ENCODE data around the gene UNC13A. TPM values are rescaled to one million over a fixed set of nuclear protein-coding genes. Genes with fewer than 3 reads are reported as not detected.

Gene UNC13A
- total RNA-seq, 2 experiments from 2014 or later, result 0.02 TPM

DNA sequence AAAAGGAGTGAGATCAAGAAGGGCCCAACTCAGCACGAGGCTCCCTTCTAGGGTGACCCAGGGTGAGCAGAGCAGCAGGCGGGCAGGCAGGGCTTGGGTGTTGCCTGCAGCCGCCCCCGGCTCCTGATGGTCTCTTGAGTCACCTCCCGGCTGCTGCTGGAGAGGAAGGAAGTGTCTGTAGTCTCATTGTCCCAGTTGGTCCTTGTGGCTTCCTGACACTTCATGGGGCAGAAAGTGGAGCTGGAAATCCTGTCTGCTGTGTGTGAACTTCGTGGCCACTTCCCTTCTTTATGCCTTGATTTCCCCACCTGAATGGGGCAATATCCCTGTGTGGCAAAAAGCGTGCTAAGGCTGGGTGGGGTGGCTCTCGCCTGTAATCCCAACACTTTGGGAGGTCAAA is 33.7 kb upstream of the UNC13A start:
- Mint-ChIP-seq H3K4me3 (no peak overlapping the region), H3K27me3 (no peaks in the 10 kb centered on the region), H3K27ac (peak overlapping the region; percentile 47), H3K36me3 (peaks cover 14% of the 10 kb centered on the region), H3K4me1 (ENCODE audit: low read depth) (peaks cover 30% of the 10 kb centered on the region), H3K9me3 (no peaks in the 10 kb centered on the region)
- peak; percentile 44 for DNase-seq
- intact Hi-C loops (cut with micrococcal nuclease), result no loop called here
- CTCF ChIA-PET, result interaction anchor here (1.4 kb wide), 1 partner anchor 18 kb away, joined by 3 read pairs; no protein-coding TSS in a partner anchor
- POLR2A ChIA-PET, result interaction anchor here (0.6 kb wide), 1 partner anchor 25 kb away, joined by 3 read pairs; no protein-coding TSS in a partner anchor

DNA sequence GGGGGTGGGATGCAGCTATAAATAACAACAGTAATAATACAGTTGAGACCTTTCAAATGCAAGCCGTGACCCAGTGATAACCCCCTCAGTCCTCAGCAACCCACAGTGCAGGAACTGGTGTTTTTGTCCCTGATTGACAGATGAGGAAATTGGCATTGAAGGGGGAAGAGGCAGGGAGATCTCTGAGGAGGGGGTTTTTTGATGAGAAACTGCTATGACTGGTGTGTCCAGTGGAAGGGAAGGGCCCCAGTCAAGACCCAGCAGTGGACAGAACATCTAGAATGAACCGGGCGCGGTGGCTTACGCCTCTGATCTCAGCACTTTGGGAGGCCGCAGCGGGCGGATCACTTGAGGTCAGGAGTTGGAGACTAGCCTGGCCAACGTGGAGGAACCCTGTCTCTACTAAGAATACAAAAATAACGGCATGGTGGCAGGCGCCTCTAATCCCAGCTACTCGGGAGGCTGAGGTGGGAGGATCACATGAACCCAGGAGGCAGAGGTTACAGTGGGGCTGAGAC is 33.0 kb upstream of the UNC13A start:
- ChIA-PET CTCF (interaction anchor here (1.0 to 1.2 kb wide), 2 partner anchors 18 to 64 kb away, joined by 3 read pairs; no protein-coding TSS in a partner anchor), POLR2A (interaction anchor here (0.6 to 1.2 kb wide), 4 partner anchors 20 to 868 kb away, joined by 3 to 5 read pairs (median 3); partner anchors contain the start of gene JAK3)
- Mint-ChIP-seq H3K4me3 (peak overlapping the region; percentile 83), H3K4me1 (ENCODE audit: low read depth) (peaks cover 30% of the 10 kb centered on the region), H3K36me3 (peaks cover 14% of the 10 kb centered on the region), H3K27ac (peak overlapping the region; percentile 47), H3K9me3 (no peaks in the 10 kb centered on the region), H3K27me3 (no peaks in the 10 kb centered on the region)
- intact Hi-C loops (cut with micrococcal nuclease), result no loop called here
- no peak for DNase-seq

DNA sequence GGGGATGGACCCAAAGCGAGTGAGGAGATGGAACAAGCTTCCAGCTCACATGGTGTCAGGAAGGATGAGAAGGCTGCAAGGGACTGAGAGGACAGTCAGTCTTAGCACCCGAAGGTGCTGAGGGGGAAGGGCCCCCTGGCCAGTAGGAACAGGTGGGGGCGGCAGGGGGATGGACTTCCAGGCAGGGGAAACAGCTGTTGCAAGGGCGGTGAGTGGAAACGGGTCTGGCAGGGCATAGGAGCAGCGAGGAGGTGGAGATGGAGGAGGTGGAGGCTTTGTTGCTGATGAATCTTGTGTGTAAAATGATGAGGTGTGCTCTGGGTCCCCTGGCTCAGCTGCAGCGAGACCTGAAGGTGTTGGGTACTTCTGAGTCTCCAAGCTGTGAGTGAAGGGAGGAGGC is 32.3 kb upstream of the UNC13A start:
- Mint-ChIP-seq H3K9me3 (no peaks in the 10 kb centered on the region), H3K4me3 (peak overlapping the region; percentile 83), H3K36me3 (peaks cover 14% of the 10 kb centered on the region), H3K4me1 (ENCODE audit: low read depth) (peaks cover 30% of the 10 kb centered on the region), H3K27me3 (no peaks in the 10 kb centered on the region), H3K27ac (peak overlapping the region; percentile 18)
- DNase-seq, result peak; percentile 41
- intact Hi-C loops (cut with micrococcal nuclease), result no loop called here
- CTCF ChIA-PET, result interaction anchor here (0.8 to 1.2 kb wide), 3 partner anchors 17 to 135 kb away, joined by 3 read pairs; no protein-coding TSS in a partner anchor
- POLR2A ChIA-PET, result interaction anchor here (0.5 to 1.2 kb wide), 4 partner anchors 21 to 869 kb away, joined by 3 to 5 read pairs (median 3); partner anchors contain the start of gene JAK3

DNA sequence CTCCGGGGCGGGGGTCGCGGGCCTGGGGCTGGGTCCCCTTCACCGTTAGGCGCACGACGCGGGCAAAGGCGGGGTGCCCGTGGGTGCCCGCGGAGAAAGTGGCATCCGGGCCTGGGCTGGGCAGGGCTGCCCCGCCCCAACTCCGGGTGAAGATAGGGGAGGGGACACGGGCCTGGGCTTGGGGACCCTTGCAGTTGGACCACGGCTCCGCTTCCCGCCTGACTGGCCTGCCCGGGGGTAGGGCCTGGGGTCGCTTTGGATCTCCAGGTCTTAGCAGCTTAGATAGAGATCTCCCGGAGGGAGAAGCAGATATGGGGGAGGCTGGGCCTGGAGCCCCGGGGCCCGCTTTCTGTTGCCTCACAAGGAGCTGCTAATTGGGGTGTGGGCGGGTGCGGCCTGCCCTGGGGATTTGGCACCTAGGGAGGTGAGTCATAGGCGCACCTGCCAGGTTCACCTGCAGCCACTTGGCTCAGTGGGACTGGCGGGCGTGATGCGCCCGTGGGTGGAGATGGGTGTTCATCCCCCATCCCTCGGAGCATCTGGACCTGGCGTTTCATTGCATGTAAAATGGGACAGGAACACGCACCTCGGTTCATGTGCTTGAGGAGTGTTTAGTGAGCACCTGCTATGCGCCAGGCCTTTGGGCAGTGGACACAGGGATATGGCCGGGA is 31.7 kb upstream of the UNC13A start:
- CTCF ChIA-PET, result interaction anchor here (0.8 to 1.6 kb wide), 8 partner anchors 16 to 213 kb away, joined by 3 to 11 read pairs (median 3); partner anchors contain the start of genes CCDC124 and RPL18A
- H3K9me3 Mint-ChIP-seq, result no peaks in the 10 kb centered on the region
- H3K36me3 Mint-ChIP-seq, result peaks cover 9% of the 10 kb centered on the region
- H3K27me3 Mint-ChIP-seq, result no peaks in the 10 kb centered on the region
- peak overlapping the region; percentile 83 for H3K4me3 Mint-ChIP-seq
- peak; percentile 49 for DNase-seq
- POLR2A ChIA-PET, result interaction anchor here (0.5 to 2.0 kb wide), 4 partner anchors 13 to 512 kb away, joined by 3 to 6 read pairs (median 3); partner anchors contain the start of genes FCHO1 and JAK3
- intact Hi-C loops (cut with micrococcal nuclease), result loop anchor here (1.0 to 5.0 kb wide), 3 partner anchors 27 to 137 kb away; partner anchors contain the start of gene RPL18A
- H3K4me1 Mint-ChIP-seq (ENCODE audit: low read depth), result peaks cover 30% of the 10 kb centered on the region
- H3K27ac Mint-ChIP-seq, result peak overlapping the region; percentile 18

DNA sequence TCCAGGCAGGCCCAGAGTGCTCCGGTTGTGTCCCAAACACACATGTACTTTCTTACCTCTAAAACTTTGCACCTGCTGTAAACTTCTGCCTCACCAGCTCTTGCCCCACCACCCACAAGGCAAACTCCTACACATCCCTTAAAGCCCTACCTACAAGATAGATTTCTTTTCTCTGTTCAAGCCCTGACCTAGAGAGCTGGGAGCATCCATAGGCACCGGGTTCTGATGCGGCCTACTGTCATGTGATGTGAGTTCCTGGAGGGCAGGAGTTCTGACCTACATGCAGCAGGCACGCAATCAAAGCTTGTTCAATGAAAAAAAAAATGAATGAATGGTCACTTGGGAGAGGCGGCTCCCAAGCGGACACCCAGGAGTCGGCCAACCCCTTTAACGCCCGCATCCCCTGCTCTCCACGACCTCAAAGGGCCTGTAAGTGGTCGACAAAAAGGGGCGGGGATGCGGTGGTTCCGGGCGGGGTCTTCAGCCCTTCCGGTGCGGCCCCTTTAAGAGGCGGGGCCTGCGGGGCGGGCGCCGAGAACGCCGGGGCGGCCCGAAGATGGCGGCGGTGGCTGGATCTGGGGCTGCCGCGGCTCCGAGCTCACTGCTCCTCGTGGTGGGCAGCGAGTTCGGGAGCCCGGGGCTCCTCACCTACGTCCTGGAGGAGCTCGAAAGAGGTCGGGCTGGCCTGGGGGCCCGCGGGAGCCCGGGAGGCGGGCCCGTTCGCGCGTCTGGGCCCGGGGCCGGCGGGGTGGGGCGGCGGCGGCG is 31.0 kb upstream of the UNC13A start, which contains the start of gene MAP1S:
Gene MAP1S (plus strand): TSS at position 534 of the 765 bp plus-strand sequence. CDS start 23 bp downstream, at position 557.
- CTCF ChIA-PET, result interaction anchor here (0.9 to 1.6 kb wide), 8 partner anchors 15 to 214 kb away, joined by 3 to 11 read pairs (median 3); partner anchors contain the start of genes CCDC124 and RPL18A
- POLR2A ChIA-PET, result interaction anchor here (0.6 to 2.0 kb wide), 2 partner anchors 14 to 32 kb away, joined by 3 to 6 read pairs; partner anchors contain the start of gene FCHO1
- no peaks in the 10 kb centered on the region for H3K27me3 Mint-ChIP-seq
- peak; percentile 76 for DNase-seq
- peaks cover 4% of the 10 kb centered on the region for H3K36me3 Mint-ChIP-seq
- no peaks in the 10 kb centered on the region for H3K9me3 Mint-ChIP-seq
- peak within 1 kb of the TSS; percentile 83 for H3K4me3 Mint-ChIP-seq
- intact Hi-C loops (cut with micrococcal nuclease), result loop anchor here (1.0 to 5.0 kb wide), 3 partner anchors 28 to 138 kb away; partner anchors contain the start of gene RPL18A
- peaks cover 30% of the 10 kb centered on the region for H3K4me1 Mint-ChIP-seq (ENCODE audit: low read depth)
- H3K27ac Mint-ChIP-seq, result peak within 1 kb of the TSS; percentile 77

DNA sequence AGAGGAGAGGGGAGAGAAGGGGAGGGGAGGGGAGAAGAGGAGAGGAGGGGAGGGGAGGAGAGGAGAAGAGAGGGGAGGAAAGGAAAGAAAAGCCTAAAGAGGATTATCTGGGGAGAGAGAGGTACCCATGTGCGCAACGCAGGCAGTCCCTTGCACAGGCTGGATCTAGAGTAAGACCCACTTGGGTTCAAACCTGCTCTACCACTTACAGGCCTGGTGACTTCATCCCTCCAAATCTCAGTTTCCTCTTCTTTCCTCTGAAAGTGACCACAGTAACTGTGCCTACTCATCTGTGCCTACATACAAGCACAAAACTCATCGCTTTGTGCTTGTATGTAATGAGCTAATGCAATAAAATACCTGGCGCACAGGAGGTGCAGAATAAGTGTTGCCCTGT is 30.4 kb upstream of the UNC13A start:
- CTCF ChIA-PET, result interaction anchor here (0.9 to 1.6 kb wide), 7 partner anchors 15 to 214 kb away, joined by 3 to 11 read pairs (median 3); partner anchors contain the start of genes CCDC124 and RPL18A
- H3K9me3 Mint-ChIP-seq, result no peaks in the 10 kb centered on the region
- POLR2A ChIA-PET, result interaction anchor here (2.0 kb wide), 1 partner anchor 33 kb away, joined by 6 read pairs; the partner anchor contains the start of gene FCHO1
- peak; percentile 26 for DNase-seq
- peak overlapping the region; percentile 77 for H3K4me3 Mint-ChIP-seq
- intact Hi-C loops (cut with micrococcal nuclease), result loop anchor here (2.0 to 5.0 kb wide), 2 partner anchors 28 to 139 kb away; partner anchors contain the start of gene RPL18A
- peak overlapping the region; percentile 77 for H3K27ac Mint-ChIP-seq
- H3K36me3 Mint-ChIP-seq, result peaks cover 4% of the 10 kb centered on the region
- no peaks in the 10 kb centered on the region for H3K27me3 Mint-ChIP-seq
- H3K4me1 Mint-ChIP-seq (ENCODE audit: low read depth), result peaks cover 30% of the 10 kb centered on the region

DNA sequence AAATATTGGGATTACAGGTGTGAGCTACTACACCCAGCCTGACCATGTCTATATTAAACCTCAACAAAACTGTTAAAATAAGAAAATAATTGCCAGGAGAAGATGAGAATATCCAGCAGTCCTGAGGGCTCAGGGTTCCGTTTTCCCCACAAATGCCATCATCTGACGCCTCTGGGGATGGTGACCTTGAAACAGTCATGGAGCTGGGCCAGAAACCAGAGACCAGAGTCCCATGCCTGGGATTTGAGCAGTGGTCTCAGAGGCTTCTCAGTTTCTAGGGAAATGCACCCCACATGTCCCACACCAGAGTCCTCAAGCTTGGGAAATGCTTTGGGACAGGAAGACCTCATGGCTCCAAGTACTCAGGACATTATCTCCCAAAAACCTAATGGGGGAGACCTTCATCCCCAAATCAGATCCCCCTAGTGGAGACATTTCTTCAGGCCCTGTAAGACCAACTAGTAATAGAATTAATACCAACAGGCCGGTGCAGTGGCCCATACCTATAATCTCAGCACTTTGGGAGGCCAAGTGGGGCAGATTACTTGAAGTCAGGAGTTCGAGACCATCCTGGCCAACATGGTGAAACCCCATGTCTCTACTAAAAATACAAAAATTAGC is 28.3 kb upstream of the UNC13A start:
- Mint-ChIP-seq H3K27ac (no peak overlapping the region), H3K9me3 (no peaks in the 10 kb centered on the region), H3K27me3 (no peaks in the 10 kb centered on the region), H3K4me1 (ENCODE audit: low read depth) (peaks cover 22% of the 10 kb centered on the region), H3K4me3 (no peak overlapping the region), H3K36me3 (peaks cover 2% of the 10 kb centered on the region)
- ChIA-PET POLR2A (no interaction called here), CTCF (no interaction called here)
- DNase-seq, result no peak
- intact Hi-C loops (cut with micrococcal nuclease), result loop anchor here (5.0 kb wide), 1 partner anchor 141 kb away; the partner anchor contains the start of gene RPL18A

DNA sequence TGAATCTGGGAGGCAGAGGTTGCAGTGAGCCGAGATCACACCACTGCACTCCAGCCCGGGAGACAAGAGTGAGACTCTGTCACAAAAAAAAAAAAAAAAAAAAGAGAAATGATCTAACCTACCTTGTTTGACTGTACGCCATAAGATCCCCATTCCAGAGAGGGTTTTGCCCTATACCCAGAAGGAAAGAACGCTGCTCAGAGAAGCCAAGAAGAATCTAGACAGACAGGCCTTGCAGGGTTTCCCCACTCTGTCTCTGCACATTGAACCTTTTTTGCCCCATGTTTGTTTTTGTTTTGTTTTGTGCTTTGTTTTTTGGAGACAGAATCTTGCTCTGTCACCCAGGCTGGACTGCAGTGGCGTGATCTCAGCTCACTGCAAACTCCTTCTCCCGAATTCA is 23.7 kb upstream of the UNC13A start:
- no peaks in the 10 kb centered on the region for H3K36me3 Mint-ChIP-seq
- ChIA-PET CTCF (interaction anchor here (0.6 kb wide), 1 partner anchor 93 kb away, joined by 3 read pairs; no protein-coding TSS in a partner anchor), POLR2A (no interaction called here)
- H3K9me3 Mint-ChIP-seq, result no peaks in the 10 kb centered on the region
- DNase-seq, result no peak
- no peak overlapping the region for H3K27ac Mint-ChIP-seq
- intact Hi-C loops (cut with micrococcal nuclease), result no loop called here
- no peaks in the 10 kb centered on the region for H3K27me3 Mint-ChIP-seq
- no peak overlapping the region for H3K4me3 Mint-ChIP-seq
- H3K4me1 Mint-ChIP-seq (ENCODE audit: low read depth), result no peaks in the 10 kb centered on the region

DNA sequence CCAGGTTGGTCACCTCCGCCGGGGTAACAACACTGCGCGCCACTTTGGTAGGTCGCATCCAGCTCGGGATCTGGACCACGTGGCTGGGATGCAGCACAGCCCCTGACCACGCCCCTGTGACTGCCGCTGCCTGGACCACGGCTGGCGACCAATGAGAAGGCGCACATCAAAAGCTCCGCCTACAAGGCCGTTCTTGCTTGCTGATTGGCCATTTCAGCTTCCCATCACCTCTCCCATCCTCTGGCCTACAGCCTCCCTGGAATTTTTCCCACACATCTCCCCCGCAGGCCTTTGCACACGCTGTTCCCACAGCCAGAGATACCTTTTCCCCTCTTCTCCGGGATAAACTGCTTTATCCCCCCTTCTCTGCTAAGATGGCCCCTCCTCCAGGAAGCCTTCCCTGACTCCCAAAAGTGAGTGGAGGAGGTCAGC is 18.6 kb upstream of the UNC13A start:
- Mint-ChIP-seq H3K36me3 (no peaks in the 10 kb centered on the region), H3K9me3 (no peaks in the 10 kb centered on the region), H3K27me3 (no peaks in the 10 kb centered on the region), H3K4me1 (ENCODE audit: low read depth) (no peaks in the 10 kb centered on the region), H3K27ac (no peak overlapping the region), H3K4me3 (no peak overlapping the region)
- intact Hi-C loops (cut with micrococcal nuclease), result no loop called here
- DNase-seq, result no peak
- CTCF ChIA-PET, result interaction anchor here (0.8 to 5.8 kb wide), 5 partner anchors 68 to 165 kb away, joined by 3 to 55 read pairs (median 31); partner anchors contain the start of gene SLC5A5
- POLR2A ChIA-PET, result interaction anchor here (0.8 kb wide), 1 partner anchor 46 kb away, joined by 5 read pairs; no protein-coding TSS in a partner anchor

DNA sequence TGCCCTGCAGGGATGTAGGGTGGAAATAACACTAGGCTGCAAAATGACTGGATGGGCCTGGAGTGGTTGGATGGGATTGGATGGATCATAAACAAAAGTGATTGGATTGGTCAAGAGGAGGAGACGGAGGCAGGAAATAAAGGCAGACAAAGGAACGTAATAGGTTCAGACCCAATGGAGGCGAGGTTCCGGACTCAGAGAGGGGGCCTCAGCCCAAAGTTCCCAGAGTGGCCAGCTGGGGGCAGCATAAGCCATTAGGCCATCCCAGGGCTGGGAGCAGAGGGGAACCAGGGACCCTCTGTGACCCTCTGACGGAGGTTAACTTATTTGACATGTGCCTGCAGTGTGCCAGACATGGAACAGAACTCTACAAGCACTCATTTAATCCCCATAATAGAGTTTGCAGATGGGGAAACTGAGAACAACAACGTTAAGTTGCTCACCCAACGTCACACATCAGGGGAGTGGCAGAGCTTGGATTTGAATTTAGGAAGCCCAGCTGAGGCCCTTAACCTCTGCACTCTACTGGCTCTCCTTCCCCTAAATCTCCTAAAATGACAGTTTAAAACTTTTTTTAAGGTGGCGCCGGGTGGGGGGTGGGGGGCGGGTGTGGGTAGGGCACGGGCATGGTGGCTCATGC is 15.8 kb upstream of the UNC13A start:
- ChIA-PET CTCF (interaction anchor here (0.6 to 5.8 kb wide), 22 partner anchors 11 to 293 kb away, joined by 3 to 55 read pairs (median 4); partner anchors contain the start of genes JAK3, MAP1S and RPL18A), POLR2A (interaction anchor here (0.6 kb wide), 1 partner anchor 321 kb away, joined by 4 read pairs; no protein-coding TSS in a partner anchor)
- DNase-seq, result peak; percentile 81
- peaks cover 4% of the 10 kb centered on the region for H3K27me3 Mint-ChIP-seq
- no peak overlapping the region for H3K4me3 Mint-ChIP-seq
- intact Hi-C loops (cut with micrococcal nuclease), result loop anchor here (1.0 to 2.0 kb wide), 2 partner anchors 81 to 151 kb away; no protein-coding TSS in a partner anchor
- no peaks in the 10 kb centered on the region for H3K4me1 Mint-ChIP-seq (ENCODE audit: low read depth)
- H3K27ac Mint-ChIP-seq, result no peak overlapping the region
- H3K9me3 Mint-ChIP-seq, result no peaks in the 10 kb centered on the region
- H3K36me3 Mint-ChIP-seq, result no peaks in the 10 kb centered on the region

Data from activated CD4-positive, alpha-beta memory T cell treated with anti-CD3 and anti-CD28 coated beads for 36 hours (primary cell).